SH-SY5Y (cell line): Measurements from ENCODE around the gene PDZRN3.

ENCODE experiments used
- GATA2 ChIP-seq: IDR thresholded peaks from 2 replicates; pipeline ENCODE4 v1.6.1; 2011; ENCODE audit warnings: mild to moderate bottlenecking, low read depth, low read length
- GATA3 ChIP-seq: IDR thresholded peaks from 2 replicates; pipeline ENCODE4 v1.6.1; 2011; ENCODE audit warnings: low read depth, mild to moderate bottlenecking, low read length, moderate library complexity

PDZRN3 gene

GRCh38 chr3:73624821-73625665, at the start of gene PDZRN3:
Gene PDZRN3 (minus strand): TSS chr3:73624941.
- no peak for TF ChIP-seq GATA2
- TF ChIP-seq GATA3, result no peak

DNA sequence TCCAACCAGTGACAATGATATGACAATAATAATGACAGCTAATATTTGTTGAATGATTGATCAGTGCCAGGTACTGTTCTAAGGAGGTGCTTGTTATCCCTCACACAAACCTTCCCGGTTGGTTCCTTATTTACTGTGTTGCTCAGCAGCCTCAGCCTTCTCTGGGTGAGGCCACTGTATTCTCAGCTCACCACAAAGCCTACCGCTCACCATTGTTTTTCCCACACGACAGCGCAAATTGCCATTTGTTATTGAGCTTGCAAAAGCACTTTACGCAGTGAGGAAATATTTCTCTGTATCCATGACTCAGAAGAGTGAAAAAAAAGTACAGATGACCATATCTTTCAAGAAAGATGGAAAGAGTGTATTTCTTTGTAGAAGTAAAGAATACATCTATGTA, 49.5 kb upstream of the PDZRN3 start:
- TF ChIP-seq GATA3, result no peak
- no peak for TF ChIP-seq GATA2

GRCh38 chr3:73669260-73669659, 44.5 kb upstream of the PDZRN3 start:
- no peak for TF ChIP-seq GATA3
- no peak for TF ChIP-seq GATA2

GRCh38 chr3:73668391-73668790, 43.6 kb upstream of the PDZRN3 start:
- TF ChIP-seq GATA2 (no peak), GATA3 (no peak)

DNA sequence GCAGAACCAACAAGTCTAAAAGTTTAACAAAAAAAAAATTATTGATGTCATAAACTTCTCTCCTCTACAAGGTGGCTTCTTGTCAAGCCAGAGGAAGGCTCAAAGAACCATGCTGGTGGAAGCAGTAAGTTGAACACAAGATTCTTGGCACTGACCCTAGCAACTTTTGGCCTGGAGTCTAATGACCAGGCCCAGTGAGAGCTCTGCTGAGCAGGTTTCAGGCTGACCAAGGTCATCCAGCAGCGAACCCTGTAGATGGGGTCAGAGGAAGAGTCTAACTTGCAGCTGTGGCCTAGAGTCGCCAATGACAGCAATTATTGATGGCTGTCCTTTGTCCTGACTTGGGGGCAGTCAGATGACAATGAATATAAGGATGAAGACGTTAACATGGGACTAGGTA, 43.1 kb upstream of the PDZRN3 start:
- TF ChIP-seq GATA3, result no peak
- TF ChIP-seq GATA2, result no peak

DNA sequence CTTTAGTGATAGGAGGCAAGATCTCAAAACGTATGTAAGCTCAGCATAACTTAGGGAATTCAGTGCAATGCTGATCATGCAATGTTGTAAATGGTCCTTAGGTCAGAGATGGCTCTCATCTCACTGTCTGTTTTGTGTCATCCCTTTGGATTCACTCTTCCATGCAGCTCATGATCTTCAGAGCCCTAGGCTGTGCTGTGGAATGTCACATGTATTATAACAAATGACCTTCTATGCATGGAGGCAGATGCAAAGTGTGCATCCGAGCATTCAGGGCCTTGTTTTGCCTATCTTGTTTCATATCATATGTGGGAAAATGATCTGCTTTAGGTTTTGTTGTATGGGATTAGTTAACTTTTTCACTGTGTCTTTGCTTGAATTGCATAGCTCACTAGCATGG, 40.5 kb upstream of the PDZRN3 start:
- TF ChIP-seq GATA3 (peak; percentile 80), GATA2 (peak; percentile 73)

DNA sequence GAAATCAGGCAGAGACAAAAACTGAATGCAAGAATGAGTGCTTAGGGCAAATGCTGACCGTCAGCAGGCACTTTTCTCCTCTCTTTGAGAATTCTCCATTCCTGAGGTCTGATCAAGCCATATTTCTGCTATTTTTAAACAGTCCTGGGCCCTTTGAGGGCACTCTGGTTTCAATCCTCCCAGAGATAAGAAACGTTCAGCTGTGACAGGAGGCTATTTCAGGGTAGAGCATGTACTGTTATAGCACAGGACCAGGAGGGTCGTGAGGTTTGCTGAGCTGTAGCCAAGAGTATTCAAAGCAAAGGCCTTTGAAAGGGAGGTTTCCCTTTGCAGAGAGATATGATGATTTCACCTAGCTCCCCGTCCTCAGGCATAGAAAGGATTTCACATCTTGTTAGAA, 39.6 kb upstream of the PDZRN3 start:
- TF ChIP-seq GATA3 (no peak), GATA2 (peak; percentile 65; the same call in 1 of the 2 replicates)

GRCh38 chr3:73663495-73663894, 38.8 kb upstream of the PDZRN3 start:
- TF ChIP-seq GATA2 (peak; percentile 37; the same call in 1 of the 2 replicates), GATA3 (peak; percentile 57)

GRCh38 chr3:73661265-73661664, 36.5 kb upstream of the PDZRN3 start:
- TF ChIP-seq GATA3, result no peak
- no peak for TF ChIP-seq GATA2

DNA sequence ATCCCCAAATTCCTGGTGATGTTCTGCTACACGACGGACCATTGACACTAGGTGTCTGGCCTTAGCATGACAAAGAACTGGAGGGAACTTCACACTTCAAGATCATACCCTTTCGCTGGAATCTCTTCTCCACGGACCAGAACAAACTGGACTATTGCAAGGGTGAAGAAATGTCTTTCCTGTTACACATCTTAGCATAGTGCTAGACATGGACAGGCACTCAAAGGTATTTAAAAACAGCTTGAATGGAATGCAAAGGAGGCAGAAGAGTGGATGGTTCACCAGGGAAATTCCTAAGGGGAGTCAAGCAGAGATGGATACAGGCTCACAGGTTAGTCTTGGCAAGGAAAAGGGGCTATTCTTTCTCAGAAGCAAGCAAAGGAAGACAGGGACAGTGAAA, 33.5 kb upstream of the PDZRN3 start:
- TF ChIP-seq GATA2, result no peak
- no peak for TF ChIP-seq GATA3

- TF ChIP-seq GATA2 (no peak), GATA3 (no peak)
Measured at GRCh38 chr3:73657186-73657585, 32.4 kb upstream of the PDZRN3 start.

DNA sequence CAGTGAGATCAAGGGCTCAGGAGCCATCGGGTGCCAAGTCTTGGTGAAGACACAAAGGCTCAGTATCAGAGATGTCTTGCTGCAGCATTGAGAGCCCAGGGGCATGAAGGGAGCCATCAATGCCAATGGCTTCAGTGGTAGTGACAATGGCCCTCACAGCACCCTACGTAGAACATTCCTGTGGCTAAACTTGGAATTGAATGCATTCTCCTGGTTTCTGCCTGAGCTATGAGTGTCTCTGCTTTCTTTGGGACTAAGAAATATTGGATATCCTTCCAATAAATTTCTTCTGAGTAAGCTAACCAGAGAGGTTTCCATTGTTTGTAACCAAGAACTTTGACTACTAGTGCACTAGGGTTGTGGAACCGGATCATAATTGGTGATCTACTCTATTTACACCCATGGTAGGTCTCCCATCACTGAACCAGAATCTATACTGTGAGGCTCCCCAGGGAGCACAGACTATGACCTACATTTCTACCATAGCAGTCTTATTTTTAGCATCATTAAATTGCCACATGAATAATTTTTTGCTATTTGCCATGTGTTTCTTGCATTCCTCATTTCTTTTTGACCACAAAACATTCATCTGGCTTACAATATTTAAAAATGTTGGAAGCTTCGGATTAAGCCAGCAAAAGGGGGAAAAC, 31.6 kb upstream of the PDZRN3 start:
- TF ChIP-seq GATA2 (no peak), GATA3 (no peak)

- no peak for TF ChIP-seq GATA3
- TF ChIP-seq GATA2, result no peak
Measured at GRCh38 chr3:73655197-73655596, 30.5 kb upstream of the PDZRN3 start.

DNA sequence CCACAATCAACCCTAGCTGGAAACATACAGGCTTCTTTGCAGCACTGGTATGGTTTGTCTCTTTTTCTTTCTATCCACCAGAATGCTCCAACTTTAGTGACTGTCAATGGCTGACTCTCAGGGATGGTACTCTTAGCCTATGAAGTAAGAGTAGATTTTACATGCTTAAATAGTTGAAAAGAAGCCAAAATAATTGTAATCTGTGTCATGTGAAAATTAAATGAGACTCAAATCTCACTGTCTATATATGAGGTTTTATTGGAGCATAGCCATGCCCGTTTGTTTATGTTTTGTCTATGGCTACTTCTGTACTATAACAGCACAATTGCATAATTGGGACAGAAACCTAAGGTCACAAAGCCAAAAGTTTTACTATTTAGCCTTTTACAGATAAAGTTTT, 29.1 kb upstream of the PDZRN3 start:
- TF ChIP-seq GATA3 (no peak), GATA2 (no peak)

DNA sequence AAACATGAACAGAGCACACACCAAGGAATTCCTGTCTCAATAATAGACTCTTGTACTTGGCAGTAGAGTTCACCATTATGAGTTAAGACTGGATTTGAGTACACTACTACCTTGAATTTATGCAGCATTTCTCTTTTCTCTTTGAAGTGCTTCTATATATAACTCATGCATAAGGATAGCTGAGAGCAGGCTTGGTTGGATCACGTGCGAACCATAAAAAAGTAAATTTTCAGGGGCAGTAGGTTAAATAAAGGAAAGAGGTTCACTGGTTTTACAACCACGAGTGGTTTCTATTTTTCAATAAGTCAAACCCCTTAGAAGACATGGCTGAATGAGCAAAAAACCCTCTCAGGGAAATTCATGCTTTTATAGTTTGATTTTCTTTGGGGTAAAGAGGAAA, 28.6 kb upstream of the PDZRN3 start:
- TF ChIP-seq GATA2, result no peak
- TF ChIP-seq GATA3, result no peak
